GM21717 (cell line): Measurements from ENCODE around the gene LRRC59.

Source experiments
- ATAC-seq: cut with Tn5 transposase; IDR thresholded peaks from one replicate; pipeline ENCODE4 v1.9.1; 2021; ENCODE audit warnings: mild to moderate bottlenecking, moderate library complexity; ENCODE audit not compliant: unreplicated experiment

LRRC59 gene

DNA sequence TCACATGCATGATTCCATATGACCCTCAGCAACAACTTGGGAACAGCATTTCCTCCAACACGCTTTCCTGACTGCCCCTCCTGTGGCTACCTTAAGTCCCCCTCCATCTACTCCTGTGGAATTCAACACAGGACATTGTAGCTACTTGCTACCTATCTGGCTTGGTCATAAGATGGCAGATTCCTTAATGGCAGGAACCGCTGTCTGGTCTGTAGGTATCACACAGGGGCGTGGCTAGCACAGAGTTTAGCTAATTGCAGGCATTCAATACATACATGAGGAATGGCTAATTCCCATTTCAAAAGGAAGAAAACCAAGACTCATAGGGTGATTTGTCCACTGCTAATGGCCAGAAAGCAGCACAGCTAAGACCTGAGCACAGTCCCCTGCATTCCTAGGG lies 8.6 kb downstream of the LRRC59 start:
- ATAC-seq = no peak

DNA sequence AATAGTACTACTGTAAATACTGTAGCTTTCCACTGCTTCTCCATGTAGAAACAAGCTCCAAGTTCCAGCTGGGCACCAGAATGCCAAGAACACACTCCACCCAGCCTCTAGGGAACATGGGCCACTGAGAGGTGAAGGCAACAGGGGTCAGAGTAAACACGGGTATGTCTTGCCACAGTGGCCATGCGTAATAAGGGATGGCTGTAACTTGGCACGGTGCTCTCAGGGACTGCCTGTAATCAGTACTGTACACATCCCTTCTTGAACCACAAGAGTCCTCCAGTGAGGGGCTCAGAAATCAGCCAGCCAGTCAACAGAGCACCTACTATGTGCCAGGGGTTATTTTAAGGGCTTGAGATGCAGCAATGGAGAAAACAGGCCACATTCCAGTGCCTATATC lies 10.8 kb downstream of the LRRC59 start:
- no peak for ATAC-seq

DNA sequence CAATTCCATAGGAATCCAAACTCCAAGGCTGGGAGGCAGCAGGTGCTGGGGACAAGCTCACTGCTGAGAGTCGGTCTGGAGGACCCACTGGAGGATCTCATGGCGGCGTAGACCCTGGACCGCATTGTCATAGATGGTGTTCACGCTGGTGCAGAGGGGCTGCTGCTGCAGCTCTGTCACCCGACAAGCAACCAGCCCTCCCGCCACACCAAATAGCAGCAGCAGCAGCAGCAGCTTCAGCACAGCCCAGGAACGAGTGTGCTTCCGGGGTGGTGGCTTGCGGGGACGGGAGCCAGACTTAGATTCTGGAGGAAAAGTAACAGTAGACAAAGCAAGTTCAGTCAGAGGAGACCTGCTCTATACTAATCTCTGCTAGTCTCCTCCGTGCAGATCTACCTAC lies 14.4 kb downstream of the LRRC59 start:
- no peak for ATAC-seq

DNA sequence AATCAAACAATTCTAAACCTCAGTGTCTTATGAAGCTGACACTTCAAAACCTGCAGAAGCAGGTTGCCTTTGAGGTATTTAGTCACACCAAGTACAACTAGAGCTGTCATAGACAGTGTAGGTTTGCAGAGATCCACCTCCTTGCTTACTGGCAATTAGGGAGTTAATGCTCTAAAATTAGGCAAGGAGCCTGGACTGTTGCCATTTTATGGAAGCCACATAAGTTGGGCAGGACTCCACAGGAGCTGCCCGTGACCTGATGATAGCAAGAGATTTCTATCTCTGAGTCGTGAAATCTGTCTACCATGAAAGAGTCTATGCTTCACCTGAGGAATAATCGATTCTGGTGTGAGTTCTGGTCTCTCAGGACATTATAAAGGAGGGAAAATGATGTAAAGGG lies 15.4 kb downstream of the LRRC59 start:
- no peak for ATAC-seq

DNA sequence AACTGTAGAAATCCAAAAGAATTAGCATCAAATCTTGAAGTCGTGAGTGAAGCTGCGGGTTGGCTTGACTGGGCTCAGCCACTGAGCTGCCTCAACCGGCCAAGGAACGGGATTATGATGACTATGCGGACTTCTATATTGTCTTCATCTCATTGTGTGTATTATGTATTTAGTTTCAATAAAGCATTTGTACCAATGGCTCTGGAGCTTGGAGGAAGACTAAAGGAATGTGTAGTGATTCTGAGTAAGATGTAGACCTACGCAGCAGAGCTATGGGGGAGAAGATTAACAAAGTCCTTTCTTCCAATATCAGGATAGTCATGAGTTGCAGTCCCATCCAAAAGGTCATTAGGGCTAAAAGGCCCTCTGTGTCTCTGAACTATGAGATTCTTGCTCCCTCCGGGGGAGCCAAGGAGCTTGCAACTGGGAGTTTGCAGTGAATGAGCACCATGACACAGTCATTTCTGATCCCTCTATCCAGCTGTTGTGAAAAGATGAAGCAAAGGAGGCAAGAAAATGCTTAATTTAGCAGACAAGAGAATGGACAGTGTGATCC lies 16.0 kb downstream of the LRRC59 start:
- no peak for ATAC-seq

DNA sequence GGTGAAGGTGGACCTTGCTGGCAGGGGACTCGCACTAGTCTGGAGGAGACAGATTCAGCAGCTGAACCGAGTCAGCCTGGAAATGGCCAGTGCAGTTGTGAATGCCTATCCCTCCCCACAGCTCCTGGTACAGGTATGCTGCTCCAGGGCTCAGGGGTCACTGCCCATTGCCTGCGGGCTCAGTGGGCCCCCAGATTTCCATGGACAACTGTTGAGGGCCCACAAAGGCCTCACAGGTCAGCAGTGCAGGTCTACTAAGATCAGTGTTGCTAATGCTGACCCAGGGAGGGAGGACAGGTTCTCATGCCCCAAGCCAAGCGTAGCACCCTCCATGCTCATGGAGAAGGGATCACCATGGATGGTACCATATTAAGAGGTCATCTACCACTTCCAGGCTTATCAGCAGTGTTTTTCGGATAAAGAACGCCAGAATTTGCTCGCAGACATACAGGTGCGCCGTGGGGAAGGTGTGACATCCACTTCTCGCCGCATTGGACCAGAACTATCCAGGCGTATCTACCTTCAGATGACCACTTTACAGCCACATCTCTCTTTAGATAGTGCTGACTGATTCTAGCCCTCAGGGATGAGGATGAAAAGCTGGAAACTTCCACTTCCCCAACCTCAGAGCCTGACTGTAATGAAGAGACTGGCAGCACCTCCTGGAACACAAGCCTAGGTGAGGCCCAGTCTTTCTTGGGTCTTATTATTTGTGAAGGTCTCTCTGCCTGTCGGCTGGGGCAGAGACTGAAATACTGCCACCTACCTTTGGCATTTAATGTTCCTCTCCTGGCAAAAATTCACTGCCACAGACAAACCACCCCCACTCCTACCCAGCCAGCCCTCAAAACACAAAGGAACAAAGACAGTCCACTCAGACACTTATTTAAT lies 16.7 kb downstream of the LRRC59 start:
- ATAC-seq = no peak

DNA sequence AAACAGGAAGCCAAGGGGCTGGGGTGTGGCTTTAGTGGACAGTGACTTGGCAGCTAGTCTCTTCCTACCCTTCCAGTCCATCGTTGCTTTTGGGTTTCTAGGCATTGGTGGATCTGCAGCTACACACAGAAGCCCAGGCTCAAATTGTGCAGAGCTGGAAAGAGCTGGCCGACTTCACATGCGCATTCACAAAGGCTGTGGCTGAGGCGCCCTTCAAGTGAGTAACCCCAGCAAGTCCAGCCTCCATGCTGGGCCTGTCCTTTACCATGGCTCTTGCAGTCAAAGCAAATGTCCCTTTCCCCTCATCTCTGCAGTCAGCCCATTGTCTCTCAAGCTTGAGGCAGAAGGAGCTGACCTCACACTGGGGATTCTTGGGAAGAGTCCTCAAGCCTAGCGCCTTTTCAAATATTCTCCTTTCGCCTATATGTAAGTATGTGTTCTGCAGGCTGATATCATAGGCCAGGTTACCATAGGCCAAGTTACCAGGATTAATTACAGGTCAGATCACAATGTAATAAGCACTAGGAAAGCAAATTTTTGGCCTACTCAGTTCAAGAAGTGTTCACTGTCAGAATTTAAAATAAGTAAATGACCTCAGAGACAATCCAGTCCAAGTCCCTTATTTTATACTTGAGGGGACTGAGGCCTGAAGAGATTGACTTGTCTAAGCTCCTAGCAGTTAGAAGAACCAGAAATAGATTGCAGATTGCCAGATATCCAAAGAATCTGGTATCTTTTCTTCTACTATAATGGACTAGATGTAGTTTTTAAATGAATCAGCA lies 17.8 kb downstream of the LRRC59 start:
- ATAC-seq = no peak

DNA sequence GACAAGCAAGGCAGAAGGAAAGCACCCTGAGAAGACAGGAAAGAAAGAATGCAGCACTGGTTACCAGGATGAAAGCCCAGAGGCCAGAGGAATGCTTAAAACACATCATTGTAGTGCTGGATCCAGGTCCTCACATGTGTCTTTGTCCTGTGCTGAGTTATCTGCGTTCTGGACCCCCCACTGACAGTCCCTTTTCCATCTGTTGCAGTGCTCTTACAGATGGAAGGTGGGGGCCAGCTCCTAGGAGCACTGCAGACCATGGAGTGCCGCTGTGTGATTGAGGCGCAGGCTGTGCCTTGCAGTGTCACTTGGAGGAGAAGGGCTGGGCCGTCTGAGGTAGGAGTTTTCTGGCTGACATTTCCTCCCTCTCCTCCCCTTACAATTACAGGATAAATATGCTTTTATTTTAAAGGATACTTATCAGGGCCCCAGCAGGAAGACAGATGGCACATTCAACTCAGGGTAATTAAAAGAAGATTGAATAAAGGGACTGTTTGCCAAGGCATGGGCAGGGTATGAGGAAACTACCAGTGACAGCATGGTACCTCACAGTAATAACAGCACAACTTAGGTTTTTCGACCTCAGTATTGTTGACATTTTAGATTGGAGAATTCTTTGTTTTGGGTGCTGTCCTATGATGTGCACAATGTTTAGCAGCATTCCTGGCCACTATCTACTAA lies 21.3 kb downstream of the LRRC59 start:
- no peak for ATAC-seq

DNA sequence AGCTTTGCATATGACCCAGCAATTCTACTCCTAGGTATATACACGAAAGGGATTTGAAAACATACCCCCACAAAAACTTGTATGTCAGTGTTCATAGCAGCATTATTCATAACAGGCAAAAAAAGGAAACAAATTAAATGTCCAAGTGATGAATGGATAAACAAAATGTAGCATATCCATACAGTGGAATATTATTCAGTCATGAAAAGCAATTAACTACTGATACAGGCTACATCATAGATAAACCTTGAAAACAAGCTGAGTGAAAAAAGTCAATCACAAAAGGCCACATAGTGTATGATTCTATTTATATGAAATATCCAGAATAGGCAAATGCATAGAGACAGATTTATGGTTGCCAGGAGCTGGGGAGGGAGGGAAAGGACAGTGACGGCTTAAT lies 23.6 kb downstream of the LRRC59 start:
- no peak for ATAC-seq

DNA sequence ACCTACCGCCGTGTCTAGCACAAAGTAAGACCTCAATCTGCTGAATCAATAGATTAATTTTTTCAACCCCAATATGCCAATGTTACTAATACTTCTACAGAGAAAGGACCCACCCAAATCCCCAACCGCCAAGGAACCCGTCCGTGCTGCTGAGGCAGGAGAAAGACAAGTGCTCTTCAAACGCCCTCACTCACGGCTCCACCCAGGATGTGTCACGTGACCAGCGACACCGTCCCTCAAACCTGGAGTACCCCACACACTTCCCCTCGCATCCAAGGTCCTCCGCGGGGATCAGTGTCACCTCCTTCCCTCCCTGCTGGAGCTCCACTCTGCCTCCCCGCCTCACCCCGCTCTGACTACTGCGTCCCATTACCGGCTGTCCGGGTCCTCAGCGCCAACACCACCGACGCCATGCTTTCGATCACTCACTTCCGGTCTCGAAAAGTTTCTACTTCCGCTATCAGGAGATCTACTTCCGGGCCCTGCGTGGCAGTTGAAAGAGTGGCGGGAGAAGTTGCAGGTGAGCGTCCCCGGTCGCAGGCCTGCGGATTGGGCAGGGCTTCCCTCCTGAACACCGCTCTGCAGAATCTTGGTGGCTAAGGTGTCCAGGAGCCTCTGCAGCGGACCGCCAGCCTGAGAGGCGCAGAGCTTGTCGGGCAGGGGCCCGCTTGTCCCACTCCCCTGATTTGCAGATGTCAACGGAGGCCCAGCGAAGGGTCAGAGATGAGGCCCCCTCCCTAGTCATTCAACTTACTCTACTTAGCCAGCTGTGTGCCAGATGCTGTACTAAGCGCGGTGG lies 24.4 kb downstream of the LRRC59 start, which contains the start of the genes EME1 and MRPL27:
TSS of gene EME1 (plus strand) at position 472 of the 799 bp plus-strand sequence. CDS start 1,980 bp downstream, outside the sequence.
TSS of gene MRPL27 (minus strand) at position 427 of the 799 bp plus-strand sequence. CDS start at position 413, 14 bp downstream.
- ATAC-seq = peak; percentile 75

DNA sequence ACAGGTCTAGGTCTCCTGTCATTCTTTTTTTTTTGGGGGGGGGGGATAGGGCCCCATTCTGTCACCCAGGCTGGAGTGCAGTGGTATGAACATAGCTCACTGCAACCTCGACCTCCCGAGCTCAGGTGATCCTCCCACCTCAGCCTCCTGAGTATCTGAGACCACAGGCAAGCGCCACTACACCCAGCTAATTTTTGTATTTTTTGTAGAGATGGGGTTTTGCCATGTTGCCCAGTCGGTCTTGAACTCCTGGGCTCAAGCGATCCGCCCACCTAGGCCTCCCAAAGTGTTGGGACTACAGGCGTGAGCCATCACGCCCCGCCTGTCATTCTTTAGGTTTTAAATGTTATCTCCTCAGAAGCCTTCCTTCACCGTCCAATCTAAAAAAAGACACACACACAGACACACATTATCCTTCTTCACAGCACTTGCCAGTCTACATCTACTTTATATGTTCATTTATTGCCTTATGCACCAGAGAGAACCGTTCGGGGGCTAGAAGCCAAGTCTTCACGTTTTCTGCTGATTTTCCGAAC lies 25.0 kb downstream of the LRRC59 start:
- no peak for ATAC-seq

DNA sequence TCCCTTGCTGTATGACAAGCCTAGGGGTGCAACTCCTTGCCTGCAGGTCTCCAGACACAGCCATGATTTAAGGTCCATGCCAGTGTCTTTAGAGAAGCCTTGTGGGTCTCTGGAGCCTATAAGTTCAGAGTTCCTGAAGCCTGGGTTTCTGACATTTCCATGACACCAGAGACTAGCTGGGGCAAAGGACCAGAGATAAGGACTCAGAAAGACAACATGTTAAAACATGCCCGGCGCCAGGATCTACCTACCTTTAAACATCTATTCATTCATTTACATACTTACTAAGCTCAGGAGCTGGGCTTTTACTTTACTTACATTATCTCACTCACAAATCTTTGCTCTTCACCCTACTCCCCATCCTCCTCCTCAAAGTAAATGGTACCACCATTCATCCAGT lies 25.8 kb downstream of the LRRC59 start:
- ATAC-seq = no peak

DNA sequence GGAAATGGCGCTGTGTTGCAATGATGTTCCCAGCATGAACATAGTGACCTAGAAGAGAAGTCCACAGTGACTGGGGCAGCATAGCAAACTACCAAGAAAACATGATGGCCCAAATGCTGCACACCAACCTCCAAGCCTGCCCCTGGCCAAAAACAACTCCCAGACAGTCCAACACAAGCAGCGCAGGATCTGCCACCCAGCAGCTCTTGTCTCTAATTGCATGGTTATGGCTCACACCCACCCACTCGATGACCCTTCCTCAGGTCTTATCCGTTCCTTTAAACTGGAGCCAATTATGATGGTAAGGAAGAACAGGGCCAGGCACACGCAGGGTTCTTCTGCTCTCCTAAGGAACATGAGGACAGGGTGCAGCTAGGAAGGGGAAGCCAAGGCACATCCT lies 27.3 kb downstream of the LRRC59 start:
- no peak for ATAC-seq

DNA sequence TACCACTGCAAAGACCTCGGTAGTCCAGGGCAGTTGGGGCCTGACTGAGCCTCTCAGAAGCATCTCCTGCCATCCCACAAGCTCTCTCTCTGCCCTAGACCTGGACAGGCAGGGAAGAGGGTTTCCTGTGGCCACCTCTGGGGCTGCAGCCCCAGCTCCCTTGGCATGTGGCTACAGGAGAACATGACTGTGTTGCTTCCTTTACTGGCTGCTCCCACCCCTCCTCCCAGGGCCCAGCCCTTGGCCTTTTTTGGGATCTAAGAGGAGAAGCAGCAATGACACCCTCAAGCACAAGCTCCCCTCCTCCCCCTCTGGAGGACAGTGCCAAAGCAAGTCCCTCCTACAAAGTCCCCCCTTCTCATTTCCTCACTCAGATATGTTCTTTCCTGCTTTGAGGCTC lies 29.9 kb downstream of the LRRC59 start:
- ATAC-seq = no peak

DNA sequence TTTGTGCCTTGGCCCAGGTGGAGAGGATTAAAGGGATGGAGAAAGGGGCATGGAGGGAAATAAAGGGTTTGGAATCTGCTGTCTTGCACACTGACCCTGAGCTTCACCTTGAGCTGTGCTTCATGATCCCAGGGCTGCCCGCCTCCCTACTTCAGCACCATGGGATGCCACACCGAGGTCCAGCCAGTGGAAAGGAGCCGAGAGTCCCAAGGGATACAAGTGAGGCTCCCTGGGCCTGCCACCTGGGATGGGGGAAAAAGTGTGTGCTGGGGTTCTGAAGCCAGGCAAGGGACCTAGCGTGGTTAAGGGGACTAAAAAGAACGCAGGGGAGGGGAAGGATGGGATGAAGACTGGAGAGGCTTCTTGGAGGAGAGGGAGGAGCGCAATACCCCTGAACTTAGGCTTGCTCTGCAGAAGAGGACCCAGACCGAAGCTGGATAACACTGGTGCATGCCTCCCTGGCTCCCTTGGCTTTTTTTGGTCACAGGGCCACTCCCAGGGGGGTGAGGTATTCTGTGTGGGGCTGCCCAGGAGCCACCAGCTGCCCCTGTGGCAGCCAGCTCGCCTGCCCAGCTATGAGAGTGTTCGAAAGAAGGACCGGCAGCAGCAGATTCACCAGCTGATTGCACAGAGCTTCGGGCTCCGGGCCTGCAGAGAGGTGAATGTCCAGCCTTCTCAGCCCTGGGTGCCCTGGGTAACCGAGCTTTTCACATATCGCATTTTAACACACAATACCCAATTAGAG lies 31.5 kb downstream of the LRRC59 start:
- no peak for ATAC-seq

DNA sequence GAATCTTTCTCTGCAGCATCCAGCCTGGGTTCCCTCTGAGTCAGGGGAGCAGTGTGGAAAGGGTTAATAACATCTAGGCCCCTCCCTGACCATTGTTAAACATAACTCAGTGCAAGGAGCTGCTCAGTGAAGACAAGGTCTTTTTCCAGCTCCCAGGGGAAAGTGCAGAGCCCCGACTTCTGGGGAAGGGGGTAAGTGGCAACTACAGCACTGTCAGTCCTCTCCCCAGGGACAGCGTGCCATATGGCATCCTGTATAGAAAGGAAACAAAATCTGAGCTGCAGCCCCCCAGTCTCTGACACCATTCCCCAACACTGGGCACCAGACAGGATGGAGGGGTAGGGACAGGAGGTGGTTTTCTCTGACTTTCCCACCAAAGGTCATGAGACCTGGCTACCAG lies 32.2 kb downstream of the LRRC59 start:
- no peak for ATAC-seq

DNA sequence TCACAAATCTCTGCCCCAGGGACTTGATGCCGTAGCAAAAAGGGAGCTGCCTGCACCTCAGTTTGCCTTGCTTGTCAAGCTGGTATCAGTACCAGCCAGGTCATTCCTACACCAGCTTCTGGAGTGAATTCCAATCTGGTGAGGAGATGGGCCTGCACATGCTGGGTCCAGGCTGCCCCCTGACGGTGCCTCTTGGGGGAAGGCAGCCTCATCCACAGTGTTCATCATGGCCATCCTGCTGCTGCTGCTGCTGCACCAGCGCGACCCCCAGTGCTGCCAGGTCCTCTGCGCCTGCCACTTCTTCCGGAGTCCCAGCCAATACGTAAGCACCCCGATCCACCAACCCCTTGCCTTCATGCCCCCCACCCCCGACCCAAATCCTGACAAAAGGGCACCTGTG lies 32.6 kb downstream of the LRRC59 start:
- ATAC-seq = no peak

DNA sequence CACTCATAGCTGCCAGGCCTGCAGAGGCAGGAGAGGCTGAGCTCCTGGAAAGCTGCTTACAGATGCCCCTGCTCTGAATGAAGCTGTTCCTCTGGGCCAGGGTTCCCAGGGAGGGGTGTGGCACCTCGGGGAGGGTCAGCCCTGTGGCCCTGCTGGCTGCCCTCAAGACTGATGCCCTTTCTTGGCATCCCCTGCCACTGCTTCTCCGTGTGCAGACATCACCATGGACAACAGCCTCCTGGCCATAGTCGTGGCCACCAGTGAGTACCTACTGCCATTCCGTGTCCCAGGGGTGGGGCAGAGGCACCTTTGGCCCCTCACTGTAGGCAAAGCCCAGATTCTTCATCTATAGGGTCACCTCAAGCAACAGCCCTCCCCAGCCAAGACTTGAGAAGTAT lies 33.3 kb downstream of the LRRC59 start:
- no peak for ATAC-seq
